ENCODE measurements around the gene VWA3B. TPM values are rescaled to one million over a fixed set of nuclear protein-coding genes. Genes with fewer than 3 reads are reported as not detected.

The VWA3B gene
- total RNA-seq, 6 experiments from 2014 or later: 0.09 to 0.24 (median 0.13) TPM; not detected in 2

DNA sequence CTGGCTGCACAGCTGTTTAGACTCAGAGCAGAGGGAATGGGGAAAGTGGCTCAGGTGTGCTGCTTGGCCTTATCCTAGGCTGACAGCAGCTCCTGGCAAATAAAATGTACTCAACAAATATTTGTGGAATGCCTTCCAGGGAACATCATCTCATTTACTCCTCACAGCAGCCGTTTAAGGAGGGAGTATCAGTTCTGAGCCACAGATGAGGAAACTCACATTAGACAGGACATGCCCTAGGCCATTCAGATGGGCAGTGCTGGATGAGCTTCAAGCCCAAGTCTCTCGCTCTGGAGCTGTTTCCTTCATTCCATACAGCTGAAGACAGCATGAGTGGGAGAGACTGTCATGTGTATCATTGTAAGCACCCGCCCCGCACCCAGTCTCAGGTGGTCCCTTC, 129.6 kb downstream of the VWA3B start:
- Histone ChIP-seq H3K27me3 (no peaks in the 10 kb centered on the region), H3K27ac (no peak overlapping the region), H3K9me3 (no peaks in the 10 kb centered on the region), H3K4me1 (no peaks in the 10 kb centered on the region), H3K4me3 (no peak overlapping the region), H3K36me3 (no peaks in the 10 kb centered on the region)
- ATAC-seq (no peak), DNase-seq (no peak)
- TF ChIP-seq, protein P1, sequence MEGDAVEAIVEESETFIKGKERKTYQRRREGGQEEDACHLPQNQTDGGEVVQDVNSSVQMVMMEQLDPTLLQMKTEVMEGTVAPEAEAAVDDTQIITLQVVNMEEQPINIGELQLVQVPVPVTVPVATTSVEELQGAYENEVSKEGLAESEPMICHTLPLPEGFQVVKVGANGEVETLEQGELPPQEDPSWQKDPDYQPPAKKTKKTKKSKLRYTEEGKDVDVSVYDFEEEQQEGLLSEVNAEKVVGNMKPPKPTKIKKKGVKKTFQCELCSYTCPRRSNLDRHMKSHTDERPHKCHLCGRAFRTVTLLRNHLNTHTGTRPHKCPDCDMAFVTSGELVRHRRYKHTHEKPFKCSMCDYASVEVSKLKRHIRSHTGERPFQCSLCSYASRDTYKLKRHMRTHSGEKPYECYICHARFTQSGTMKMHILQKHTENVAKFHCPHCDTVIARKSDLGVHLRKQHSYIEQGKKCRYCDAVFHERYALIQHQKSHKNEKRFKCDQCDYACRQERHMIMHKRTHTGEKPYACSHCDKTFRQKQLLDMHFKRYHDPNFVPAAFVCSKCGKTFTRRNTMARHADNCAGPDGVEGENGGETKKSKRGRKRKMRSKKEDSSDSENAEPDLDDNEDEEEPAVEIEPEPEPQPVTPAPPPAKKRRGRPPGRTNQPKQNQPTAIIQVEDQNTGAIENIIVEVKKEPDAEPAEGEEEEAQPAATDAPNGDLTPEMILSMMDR (IDR thresholded peaks at IDR 0.05): no peak
- no peak for TF ChIP-seq POLR2A (IDR thresholded peaks at IDR 0.05)
- intact Hi-C loops (cut with DNase I): no loop called here
- whole genome bisulfite sequencing (ENCODE audit: insufficient coverage, low coverage, low lambda C conversion rate, missing lambda C conversion rate): 20% methylated on average over 1 of the region's 4 CpGs

DNA sequence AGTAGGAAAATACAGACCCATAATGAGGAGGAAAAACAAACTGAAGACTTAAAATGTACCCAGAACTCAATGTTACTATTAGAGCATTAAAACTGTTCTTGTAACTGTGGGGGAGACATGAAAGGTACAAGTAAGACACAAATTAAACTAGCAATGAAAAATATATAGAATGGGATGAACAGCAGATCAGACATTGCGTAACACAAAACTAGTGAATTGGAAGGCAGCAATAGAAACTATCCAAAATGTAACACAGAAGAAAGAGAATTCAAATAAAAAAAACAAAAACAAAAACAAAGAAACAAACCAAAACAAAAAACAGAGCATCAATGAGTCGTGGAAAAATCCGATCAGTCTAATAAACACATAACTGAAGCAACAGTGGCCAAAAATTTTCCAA, 132.2 kb downstream of the VWA3B start:
- intact Hi-C loops (cut with DNase I): no loop called here
- no peak overlapping the region for H3K4me3 ChIP-seq
- no peaks in the 10 kb centered on the region for H3K27me3 ChIP-seq
- WGBS (ENCODE audit: insufficient coverage, low coverage, low lambda C conversion rate, missing lambda C conversion rate): 78% methylated on average over 3 of the region's 3 CpGs
- no peak overlapping the region for H3K27ac ChIP-seq
- H3K4me1 ChIP-seq: no peaks in the 10 kb centered on the region
- ATAC-seq (no peak), DNase-seq (no peak)
- no peaks in the 10 kb centered on the region for H3K9me3 ChIP-seq
- TF ChIP-seq, protein P1 (IDR thresholded peaks at IDR 0.05): no peak
- no peak for TF ChIP-seq POLR2A (IDR thresholded peaks at IDR 0.05)
- no peaks in the 10 kb centered on the region for H3K36me3 ChIP-seq

DNA sequence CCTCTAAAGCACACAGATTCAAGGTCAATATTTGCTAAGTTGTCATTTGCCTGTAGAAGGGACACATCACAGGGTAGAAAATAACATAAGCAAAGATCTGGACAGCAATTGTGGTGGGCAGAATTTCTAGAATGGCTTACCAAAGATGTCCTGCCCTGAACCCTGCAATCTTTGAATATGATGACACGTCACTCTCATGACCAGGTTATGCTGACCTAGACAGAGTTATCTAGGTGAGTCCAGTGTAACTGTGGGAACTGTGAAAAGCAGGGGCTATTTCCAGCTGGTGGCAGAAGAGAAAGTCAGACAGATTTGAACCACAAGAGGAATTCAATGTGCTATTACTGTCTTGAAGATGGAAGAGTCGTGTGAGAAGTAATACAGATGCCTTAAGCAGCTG, 147.0 kb downstream of the VWA3B start:
- WGBS (ENCODE audit: insufficient coverage, low coverage, low lambda C conversion rate, missing lambda C conversion rate): 37% methylated on average over 2 of the region's 2 CpGs
- no peaks in the 10 kb centered on the region for H3K9me3 ChIP-seq
- no peaks in the 10 kb centered on the region for H3K4me1 ChIP-seq
- H3K27ac ChIP-seq: no peak overlapping the region
- ATAC-seq (peak in 1 of 4 donors; percentile 63), DNase-seq (no peak)
- no peaks in the 10 kb centered on the region for H3K36me3 ChIP-seq
- no peaks in the 10 kb centered on the region for H3K27me3 ChIP-seq
- TF ChIP-seq, protein P1 (IDR thresholded peaks at IDR 0.05): no peak
- no peak for TF ChIP-seq POLR2A (IDR thresholded peaks at IDR 0.05)
- no peak overlapping the region for H3K4me3 ChIP-seq
- intact Hi-C loops (cut with DNase I): no loop called here

DNA sequence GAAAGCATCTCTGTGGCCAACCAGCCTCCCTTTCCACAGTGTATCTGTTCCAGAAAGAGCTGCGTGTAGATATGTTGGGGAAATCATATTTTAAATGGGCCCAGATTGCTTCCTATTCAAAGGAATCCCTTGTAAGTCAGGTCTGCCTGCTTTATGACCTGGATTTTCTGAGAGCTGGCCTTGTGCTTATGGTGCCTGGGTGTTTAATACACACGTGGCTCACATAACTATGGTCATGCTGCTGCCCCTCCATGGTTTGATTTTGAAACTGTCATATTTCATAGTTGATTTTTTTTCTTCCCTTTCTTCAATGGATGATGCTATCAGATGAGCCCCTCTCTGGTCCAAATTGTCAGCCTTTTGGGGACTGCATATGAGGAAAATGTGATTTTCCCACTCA, 147.8 kb downstream of the VWA3B start:
- no peaks in the 10 kb centered on the region for H3K36me3 ChIP-seq
- no peaks in the 10 kb centered on the region for H3K9me3 ChIP-seq
- H3K27ac ChIP-seq: no peak overlapping the region
- no peak overlapping the region for H3K4me3 ChIP-seq
- no peak for TF ChIP-seq POLR2A (IDR thresholded peaks at IDR 0.05)
- TF ChIP-seq, protein P1 (IDR thresholded peaks at IDR 0.05): no peak
- no peak for DNase-seq
- no peak for ATAC-seq
- H3K4me1 ChIP-seq: no peaks in the 10 kb centered on the region
- H3K27me3 ChIP-seq: no peaks in the 10 kb centered on the region
- 44% methylated on average over 2 of the region's 2 CpGs for WGBS (ENCODE audit: insufficient coverage, low coverage, low lambda C conversion rate, missing lambda C conversion rate)
- intact Hi-C loops (cut with DNase I): no loop called here

DNA sequence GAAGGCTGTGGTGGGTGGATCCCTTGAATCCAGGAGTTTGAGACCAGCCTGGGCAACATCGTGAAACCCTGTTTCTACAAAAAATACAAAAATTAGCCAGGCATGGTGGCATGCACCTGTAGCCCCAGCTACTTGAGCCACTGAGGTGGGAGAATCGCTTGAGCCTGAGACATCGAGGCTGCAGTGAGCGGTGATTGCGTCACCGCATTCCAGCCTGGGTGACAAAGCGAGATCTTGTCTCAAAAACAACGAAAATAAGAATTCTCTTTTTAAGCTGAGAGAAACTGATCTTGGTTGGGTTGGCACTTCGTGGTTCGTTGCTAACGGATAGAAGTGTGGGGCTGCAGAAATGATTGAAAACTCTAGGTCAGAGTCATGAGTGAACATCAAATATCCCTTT, 150.0 kb downstream of the VWA3B start:
- no peaks in the 10 kb centered on the region for H3K4me1 ChIP-seq
- no peak overlapping the region for H3K27ac ChIP-seq
- DNase-seq (no peak), ATAC-seq (no peak)
- H3K27me3 ChIP-seq: no peaks in the 10 kb centered on the region
- no peak for TF ChIP-seq POLR2A (IDR thresholded peaks at IDR 0.05)
- TF ChIP-seq, protein P1 (IDR thresholded peaks at IDR 0.05): no peak
- no peaks in the 10 kb centered on the region for H3K9me3 ChIP-seq
- H3K4me3 ChIP-seq: no peak overlapping the region
- no peaks in the 10 kb centered on the region for H3K36me3 ChIP-seq
- intact Hi-C loops (cut with DNase I): no loop called here
- WGBS (ENCODE audit: insufficient coverage, low coverage, low lambda C conversion rate, missing lambda C conversion rate): 88% methylated on average over 11 of the region's 11 CpGs
